GM18870 (cell line): ENCODE measurements around the gene SLC25A10.

ENCODE experiments used
- ATAC-seq: cut with Tn5 transposase; IDR thresholded peaks from one replicate; pipeline ENCODE4 v1.9.1; 2021; ENCODE audit warnings: moderate library complexity; ENCODE audit not compliant: unreplicated experiment

SLC25A10 gene

DNA sequence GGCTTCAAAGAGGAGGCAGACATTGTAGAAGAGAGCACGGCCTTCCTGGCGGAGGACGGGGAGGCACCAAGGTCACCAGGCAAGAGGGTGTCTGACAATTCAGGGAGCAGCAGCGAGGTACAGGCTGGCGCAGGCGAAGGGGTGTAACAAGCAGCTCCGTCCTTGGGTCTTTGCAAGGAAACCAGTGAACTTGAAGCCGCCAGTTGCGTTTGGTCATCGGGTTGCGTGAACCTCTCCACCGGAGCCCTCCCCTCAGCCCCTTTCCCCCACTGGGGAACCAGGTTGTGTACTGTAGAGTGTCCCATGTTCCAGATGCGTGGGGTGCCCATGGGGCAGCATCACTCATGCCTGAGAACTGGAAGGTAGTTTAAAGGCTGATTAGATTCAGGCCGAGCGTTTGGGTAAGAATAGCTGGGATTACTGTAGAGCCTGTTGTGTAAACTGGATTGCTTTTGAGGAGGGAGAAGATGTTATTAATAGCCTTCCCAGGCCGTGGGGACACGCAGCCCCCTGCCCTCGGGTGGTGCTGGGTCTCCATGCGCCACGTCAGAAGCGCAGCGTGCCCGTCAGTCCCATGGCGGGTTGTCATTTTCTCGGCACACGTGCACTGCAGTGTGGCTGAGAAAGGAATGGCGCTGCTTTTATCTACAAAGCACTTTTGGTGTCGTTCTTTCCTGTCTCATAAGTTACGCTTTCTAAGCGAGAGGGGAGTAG is 6.4 kb upstream of the SLC25A10 start:
- no peak for ATAC-seq

DNA sequence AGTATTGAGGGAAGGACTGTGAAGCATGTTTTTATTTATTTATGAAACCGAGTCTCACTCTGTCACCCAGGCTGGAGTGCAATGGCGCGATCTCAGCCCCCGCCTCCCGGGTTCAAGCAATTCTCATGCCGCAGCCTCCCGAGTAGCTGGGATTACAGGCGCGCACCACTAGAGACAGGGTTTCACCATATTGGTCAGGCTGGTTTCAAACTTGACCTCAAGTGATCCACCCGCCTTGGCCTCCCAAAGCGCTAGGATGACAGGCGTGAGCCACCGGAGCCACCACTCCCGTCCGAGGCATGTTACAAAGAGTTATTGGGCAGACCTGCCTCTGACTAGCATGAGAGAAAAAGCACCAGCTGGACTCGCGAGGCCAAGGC is 5.9 kb upstream of the SLC25A10 start:
- ATAC-seq, result no peak

DNA sequence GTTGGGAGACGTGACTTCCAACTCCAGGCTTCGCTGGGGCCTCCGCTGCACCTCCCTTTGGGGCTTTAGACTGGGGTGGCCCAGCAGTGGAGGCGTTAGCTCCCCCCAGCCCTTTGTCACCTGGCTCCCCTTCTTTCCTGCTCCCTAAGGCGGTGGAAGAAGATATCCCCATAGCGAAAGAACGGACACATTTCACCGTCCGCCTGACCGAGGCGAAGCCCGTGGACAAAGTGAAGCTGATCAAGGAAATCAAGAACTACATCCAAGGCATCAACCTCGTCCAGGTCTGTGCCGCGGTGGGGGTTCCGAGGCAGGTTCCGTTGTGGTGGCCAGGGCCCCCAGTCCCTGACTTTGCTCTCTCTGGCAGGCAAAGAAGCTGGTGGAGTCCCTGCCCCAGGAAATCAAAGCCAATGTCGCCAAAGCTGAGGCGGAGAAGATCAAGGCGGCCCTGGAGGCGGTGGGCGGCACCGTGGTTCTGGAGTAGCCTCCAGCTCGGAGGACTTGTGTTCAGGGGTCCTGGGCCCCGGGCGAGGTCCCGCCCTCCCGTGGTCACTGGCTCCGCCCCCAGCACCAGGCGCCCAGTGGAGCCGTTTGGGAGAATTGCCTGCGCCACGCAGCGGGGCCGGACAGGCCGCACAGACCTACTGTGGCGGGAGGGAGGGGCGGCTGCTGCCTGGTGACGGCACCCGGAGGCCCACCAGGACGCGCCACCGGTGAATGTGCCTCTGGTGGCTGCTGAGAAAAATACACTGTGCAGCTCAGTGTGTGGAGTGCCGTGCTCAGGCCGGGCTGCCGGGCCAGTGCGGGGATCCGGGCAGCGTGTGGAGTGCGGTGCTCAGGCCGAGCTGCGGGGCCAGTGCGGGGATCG is 5.1 kb upstream of the SLC25A10 start:
- no peak for ATAC-seq

DNA sequence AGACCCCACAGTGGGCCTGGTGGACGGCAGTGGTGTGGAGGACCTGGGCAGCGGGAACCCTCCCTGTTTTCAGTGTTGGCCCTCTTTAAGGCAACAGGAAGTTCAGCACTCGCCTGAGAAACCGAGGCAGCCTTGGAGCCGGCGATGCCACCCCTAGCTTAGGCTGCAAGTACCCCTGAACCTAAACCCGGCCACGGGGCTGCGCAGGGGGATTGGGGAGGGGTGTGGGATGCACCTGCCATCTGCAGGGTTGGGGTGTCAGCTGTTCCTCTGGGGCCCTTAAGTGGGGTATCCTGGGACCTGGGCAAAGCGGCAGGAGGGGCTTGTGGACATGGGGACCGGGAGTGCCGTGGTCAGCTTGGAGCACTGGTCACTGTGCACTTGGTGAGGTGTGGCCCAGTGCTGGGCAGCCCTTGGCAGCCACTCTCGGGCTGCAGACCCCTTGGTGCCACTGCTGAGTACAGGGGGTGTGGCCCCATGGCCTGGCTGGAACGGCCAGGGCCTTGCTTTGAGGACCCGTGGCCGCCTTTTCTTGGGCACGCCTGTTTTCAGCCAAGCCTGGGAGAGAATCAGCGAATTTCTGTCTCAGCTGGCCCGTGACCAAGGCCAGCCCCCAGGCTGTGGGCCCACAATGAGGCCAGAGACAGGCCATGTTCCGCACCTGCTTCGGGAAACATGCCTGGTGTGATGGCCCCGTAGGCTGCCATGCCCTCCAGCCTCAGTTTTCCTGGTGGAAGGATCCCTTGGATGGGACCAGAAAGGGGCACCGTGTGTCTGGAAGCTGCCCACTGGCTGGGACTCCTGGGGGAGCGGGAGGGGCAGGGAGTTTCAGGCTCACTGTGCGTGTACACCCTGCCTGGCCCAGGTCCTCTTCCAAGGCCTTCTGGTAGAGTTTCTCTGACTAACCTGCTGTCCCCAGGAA is 4.1 kb upstream of the SLC25A10 start:
- ATAC-seq, result no peak

DNA sequence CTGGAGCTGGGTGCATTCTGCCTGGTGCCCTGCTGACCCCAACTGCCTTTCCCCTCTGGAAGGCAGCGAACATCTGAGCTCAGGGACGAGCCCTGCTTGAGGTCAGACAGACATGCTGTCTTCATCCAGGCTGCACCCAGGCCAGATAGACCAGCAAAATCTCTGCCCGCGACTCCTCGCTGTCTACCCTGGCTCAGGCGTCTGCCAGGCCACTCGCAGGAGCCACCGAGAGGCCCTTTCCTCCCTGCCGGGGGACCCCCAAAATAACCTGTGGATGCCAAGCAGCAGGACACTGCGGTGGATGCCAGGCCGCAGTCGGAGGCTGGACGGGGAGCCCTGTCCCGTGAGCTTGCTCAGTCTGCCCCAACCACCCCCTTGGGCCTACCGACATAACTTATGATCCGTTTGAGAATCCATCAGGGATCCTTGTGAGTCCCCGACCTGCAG is 3.3 kb upstream of the SLC25A10 start:
- no peak for ATAC-seq

DNA sequence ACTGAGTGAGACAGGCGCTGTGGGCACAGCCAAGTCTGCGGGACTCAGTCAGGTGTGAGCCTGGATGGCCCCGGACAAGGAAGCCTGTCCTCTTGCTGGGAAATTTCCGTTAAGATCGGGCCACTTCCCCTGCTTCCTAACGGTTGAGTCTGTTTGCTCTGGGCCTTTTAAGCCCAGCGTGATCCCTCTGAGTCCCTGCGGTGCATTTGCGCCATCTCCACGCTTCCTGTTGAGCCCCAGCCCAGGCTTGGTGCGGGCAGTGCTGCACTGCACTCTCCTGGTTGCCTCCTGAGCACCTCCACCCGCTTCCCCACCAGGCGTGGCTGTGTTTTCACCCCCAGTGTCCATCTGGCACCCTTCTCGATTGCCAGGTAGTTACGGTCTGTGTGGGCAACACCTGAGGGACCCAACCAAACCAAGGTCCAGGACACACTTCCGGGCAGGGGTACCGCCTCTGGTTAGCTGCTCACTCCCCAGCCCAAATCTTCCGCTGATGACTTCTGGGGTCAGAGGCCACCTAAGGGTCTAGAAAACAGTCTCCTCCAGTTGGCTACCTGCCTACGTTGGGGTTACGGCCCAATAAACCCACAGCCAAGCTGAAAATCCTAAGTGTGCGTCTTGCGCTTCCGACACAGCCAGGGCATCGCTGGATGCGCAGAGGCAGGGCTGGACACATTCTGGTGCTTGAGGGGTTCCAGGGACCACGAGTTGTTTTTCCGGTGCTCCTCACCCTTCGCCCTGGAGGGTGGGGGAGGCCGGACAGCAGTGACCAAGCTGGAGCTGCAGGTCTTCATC is 1.4 kb upstream of the SLC25A10 start:
- no peak for ATAC-seq

- ATAC-seq, result no peak
Observed at GRCh38 chr17:81712468-81713003, 452 bp downstream of the SLC25A10 start.

DNA sequence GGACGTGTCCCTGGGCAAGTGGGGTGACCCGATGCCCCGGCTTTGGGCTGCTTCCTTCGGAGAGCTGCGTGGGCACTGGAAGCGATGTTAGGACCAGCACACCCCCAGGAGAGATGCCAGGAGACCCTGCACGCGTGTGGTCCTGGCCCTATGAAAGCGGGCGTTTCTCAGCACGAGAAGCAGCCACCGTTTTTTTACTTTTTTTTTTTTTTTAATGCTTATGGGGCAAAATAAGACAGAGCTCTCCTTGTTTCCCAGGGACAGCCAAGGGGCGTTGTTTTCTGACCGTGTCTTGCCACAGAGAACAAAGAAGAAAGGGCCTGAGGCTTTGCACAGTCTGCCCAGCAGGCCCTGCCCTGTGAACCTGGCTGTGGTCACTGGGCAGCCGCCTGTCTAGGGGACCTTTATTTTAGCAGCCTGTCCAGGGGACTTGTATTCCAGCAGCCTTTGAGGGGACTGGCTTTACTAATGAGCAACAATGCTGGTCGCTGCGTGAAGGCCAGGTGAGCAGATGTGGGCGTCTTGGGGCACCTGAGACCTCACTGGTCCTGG is 996 bp downstream of the SLC25A10 start:
- ATAC-seq, result no peak

DNA sequence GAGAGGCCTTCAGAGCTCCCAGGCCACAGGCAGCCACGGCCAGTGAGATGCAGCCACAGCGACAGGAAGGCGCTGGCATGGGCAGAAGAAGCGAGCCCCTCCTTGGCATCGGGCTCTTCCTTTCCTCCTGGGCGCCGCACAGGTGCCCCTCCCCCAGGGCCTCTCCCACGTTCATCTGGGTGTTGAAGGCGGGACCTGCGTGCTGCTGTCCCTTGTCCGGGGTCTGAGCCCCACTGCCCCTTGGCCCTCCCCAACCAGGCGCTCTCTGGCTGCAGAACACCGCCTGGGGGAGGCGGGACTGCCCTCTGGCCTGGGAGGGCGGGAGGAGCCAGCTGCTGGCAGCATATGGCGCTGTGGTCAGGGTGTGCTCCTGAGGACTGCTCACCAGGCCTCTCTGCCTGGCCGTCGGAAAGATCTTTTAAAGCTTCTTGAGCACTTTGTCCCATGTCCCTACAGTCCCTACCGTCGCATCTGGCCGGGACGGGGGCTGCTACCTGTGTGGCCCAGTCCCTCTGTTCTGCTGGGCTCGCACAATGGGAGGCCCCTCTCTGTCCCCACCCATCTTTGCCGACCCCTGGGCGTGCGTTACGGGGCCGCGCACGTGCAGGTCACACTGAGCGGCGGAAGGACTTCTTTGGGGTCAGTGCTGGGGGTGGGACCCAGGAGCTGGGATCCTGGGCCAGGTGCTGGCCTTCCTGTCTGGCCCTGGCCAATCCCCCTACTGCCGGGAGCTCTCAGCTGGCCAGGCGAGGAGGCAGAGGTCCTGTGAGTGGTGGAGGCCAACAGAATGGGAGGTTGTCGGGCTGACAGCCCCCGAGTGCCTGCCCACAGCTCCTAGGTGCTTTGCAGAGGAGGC is 1.7 kb downstream of the SLC25A10 start:
- ATAC-seq, result no peak

- ATAC-seq, result no peak
Observed at GRCh38 chr17:81714412-81715106, 2.5 kb downstream of the SLC25A10 start.

DNA sequence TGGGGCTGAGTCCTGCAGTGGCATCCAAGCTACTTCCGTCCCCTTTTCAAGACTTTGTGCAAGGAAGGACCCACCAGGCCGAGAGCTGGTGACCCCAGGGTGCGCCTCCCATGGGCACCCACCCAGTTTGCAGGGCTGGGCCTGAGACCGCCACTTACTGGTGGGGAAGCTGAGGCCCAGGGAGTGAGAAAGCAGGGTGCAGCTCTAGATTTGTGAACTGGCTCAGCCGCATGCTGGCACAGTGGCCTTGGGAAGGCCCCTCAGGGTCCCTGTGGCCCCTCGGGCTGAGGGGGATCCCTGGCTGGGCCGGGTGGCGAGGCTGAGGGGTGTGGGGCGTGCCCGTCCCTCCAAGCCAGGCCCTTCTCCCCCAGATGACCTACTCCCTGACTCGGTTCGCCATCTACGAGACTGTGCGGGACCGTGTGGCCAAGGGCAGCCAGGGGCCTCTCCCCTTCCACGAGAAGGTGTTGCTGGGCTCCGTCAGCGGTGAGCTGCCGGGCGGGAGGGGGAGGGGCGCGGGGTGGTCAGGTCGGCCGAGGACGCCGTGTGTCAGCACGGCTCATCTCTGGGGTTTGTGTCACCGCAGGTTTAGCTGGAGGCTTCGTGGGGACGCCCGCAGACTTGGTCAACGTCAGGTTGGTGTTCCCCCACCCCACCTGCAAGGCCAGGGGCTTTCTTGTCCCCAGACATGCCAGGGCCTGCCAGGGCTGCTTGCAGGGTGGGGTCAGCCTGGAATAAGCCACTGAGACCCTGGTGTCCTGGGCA is 3.2 kb downstream of the SLC25A10 start:
- ATAC-seq, result no peak

- no peak for ATAC-seq
Observed at GRCh38 chr17:81715872-81716673, 4.0 kb downstream of the SLC25A10 start.

- no peak for ATAC-seq
Observed at GRCh38 chr17:81716674-81716996, 4.6 kb downstream of the SLC25A10 start.

DNA sequence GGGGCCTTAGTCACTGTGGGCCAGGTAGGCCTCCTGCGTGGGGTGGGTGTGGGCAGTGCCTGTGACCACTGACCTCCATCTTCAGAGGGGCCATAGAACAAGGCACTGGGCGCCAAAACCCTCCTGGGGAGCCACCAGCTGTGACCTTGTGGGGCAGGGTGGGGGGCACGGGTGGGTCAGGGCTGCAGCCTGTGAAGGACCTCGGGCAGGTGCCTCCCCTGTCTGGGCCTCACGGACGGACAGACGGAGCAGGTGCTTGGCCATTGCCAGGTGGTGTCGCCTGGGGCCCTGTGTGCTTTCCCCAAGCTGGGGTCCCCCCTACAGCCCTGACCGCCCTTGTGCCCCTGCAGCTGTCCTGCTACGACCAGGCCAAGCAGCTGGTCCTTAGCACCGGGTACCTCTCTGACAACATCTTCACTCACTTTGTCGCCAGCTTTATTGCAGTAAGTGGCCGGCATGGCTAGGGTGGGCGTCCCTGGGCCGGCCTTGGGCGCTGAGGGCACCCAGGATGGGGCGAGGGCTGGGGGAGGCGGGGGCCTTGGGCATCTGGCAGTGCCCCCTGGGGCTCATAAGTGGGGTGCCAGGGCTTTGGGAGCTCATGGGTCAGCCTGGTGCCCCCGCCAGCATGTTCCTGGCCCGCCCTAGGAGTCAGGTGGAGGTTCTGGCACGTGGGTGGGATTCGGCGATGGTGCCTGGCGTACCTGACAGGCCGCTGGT is 5.1 kb downstream of the SLC25A10 start:
- no peak for ATAC-seq

DNA sequence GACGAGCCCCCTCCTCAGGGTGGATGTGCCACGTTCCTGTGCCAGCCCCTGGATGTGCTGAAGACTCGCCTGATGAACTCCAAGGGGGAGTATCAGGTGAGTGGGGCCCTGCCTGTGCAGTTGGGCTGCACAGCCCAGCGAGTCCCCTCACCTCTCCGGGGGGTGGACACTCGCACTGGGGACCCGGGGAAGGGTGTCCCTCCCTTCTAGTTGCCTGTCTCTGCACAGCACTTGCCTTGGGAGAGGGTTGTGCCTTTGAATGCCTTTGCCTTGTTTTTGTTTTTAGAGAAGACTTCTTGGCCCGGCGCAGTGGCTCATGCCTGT is 5.6 kb downstream of the SLC25A10 start:
- ATAC-seq, result no peak
